ENCODE measurements around the gene KLHL7. TPM values are rescaled to one million over a fixed set of nuclear protein-coding genes. Genes with fewer than 3 reads are reported as not detected.

The KLHL7 gene
- total RNA-seq, 1 experiment from 2014 or later: 35.2 TPM

DNA sequence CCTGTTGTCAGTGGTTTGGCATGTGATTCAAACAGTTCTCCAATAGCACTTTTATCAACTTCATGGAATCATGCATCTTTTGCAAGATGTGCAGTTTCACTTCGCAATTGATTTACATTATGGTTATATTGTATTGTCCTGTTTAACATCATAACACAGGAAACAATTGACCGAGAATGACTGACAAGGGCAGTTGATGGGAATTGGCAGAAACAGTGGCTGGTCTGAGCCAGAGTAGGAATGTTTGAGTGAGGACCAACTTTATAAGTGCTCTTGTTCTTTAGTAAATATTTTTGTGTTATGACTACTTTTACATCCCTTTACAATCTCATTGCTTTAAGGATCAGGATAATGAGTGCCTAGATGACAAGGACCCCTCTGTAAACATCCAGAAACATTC, 2.2 kb downstream of the KLHL7 start:
- H3K27ac Mint-ChIP-seq (ENCODE audit: unreplicated experiment): no peak overlapping the region

GRCh38 chr7:23108995-23109394, 3.4 kb downstream of the KLHL7 start:
- H3K9me3 Mint-ChIP-seq (ENCODE audit: low read depth, unreplicated experiment): no peaks in the 10 kb centered on the region
- no peak overlapping the region for H3K27ac Mint-ChIP-seq (ENCODE audit: unreplicated experiment)
- intact Hi-C loops (cut with micrococcal nuclease; ENCODE audit: unreplicated experiment): no loop called here
- no peak overlapping the region for H3K4me3 Mint-ChIP-seq (ENCODE audit: low read depth, unreplicated experiment)
- CTCF ChIA-PET: no interaction called here
- BruUV-seq (replicated peaks): no TSS peak
- TF ChIP-seq, protein P1, sequence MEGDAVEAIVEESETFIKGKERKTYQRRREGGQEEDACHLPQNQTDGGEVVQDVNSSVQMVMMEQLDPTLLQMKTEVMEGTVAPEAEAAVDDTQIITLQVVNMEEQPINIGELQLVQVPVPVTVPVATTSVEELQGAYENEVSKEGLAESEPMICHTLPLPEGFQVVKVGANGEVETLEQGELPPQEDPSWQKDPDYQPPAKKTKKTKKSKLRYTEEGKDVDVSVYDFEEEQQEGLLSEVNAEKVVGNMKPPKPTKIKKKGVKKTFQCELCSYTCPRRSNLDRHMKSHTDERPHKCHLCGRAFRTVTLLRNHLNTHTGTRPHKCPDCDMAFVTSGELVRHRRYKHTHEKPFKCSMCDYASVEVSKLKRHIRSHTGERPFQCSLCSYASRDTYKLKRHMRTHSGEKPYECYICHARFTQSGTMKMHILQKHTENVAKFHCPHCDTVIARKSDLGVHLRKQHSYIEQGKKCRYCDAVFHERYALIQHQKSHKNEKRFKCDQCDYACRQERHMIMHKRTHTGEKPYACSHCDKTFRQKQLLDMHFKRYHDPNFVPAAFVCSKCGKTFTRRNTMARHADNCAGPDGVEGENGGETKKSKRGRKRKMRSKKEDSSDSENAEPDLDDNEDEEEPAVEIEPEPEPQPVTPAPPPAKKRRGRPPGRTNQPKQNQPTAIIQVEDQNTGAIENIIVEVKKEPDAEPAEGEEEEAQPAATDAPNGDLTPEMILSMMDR (IDR thresholded peaks at IDR 0.05; ENCODE audit: unreplicated experiment): no peak
- H3K27me3 Mint-ChIP-seq (ENCODE audit: unreplicated experiment): no peaks in the 10 kb centered on the region
- H3K36me3 Mint-ChIP-seq (ENCODE audit: insufficient read depth, unreplicated experiment): peaks cover 24% of the 10 kb centered on the region
- no peak for DNase-seq
- peaks cover 12% of the 10 kb centered on the region for H3K4me1 Mint-ChIP-seq (ENCODE audit: low read depth, unreplicated experiment)

More for the DNA sequence above, 2.2 kb downstream of the KLHL7 start:
- intact Hi-C loops (cut with micrococcal nuclease; ENCODE audit: unreplicated experiment): no loop called here
- CTCF ChIA-PET: interaction anchor here (1.9 to 3.0 kb wide), 2 partner anchors 11 to 22 kb away, joined by 9 to 25 read pairs; no protein-coding TSS in a partner anchor
- peaks cover 24% of the 10 kb centered on the region for H3K36me3 Mint-ChIP-seq (ENCODE audit: insufficient read depth, unreplicated experiment)
- no peak for DNase-seq
- H3K4me1 Mint-ChIP-seq (ENCODE audit: low read depth, unreplicated experiment): peaks cover 12% of the 10 kb centered on the region
- H3K4me3 Mint-ChIP-seq (ENCODE audit: low read depth, unreplicated experiment): peak overlapping the region; percentile 99
- no peaks in the 10 kb centered on the region for H3K9me3 Mint-ChIP-seq (ENCODE audit: low read depth, unreplicated experiment)
- no TSS peak for BruUV-seq (replicated peaks)
- TF ChIP-seq, protein P1 (IDR thresholded peaks at IDR 0.05; ENCODE audit: unreplicated experiment): no peak
- H3K27me3 Mint-ChIP-seq (ENCODE audit: unreplicated experiment): no peaks in the 10 kb centered on the region

GRCh38 chr7:23109470-23109869, 3.9 kb downstream of the KLHL7 start:
- peaks cover 24% of the 10 kb centered on the region for H3K36me3 Mint-ChIP-seq (ENCODE audit: insufficient read depth, unreplicated experiment)
- no peak overlapping the region for H3K27ac Mint-ChIP-seq (ENCODE audit: unreplicated experiment)
- H3K27me3 Mint-ChIP-seq (ENCODE audit: unreplicated experiment): no peaks in the 10 kb centered on the region
- CTCF ChIA-PET: no interaction called here
- intact Hi-C loops (cut with micrococcal nuclease; ENCODE audit: unreplicated experiment): no loop called here
- BruUV-seq (replicated peaks): no TSS peak
- TF ChIP-seq, protein P1 (IDR thresholded peaks at IDR 0.05; ENCODE audit: unreplicated experiment): no peak
- H3K9me3 Mint-ChIP-seq (ENCODE audit: low read depth, unreplicated experiment): no peaks in the 10 kb centered on the region
- no peak overlapping the region for H3K4me3 Mint-ChIP-seq (ENCODE audit: low read depth, unreplicated experiment)
- no peak for DNase-seq
- H3K4me1 Mint-ChIP-seq (ENCODE audit: low read depth, unreplicated experiment): peaks cover 12% of the 10 kb centered on the region

DNA sequence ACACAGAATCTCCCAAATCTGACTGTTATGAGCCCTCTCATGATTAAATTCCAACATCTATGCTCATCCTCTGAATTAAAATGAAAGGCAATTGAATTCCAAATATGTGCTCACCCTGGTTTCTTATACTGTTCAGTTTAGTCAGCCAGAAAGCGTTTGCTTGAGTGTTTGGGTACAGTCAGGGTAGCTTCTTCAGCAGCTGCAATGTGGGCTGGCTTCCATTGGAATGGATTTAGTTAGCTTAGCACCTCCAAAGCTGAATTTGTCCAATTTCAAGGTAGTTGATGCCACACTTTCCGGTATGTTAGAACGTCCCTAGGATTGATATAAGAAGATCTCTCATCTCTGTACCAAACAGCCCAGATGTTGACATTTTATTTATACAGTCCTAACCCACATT, 9.3 kb downstream of the KLHL7 start:
- H3K4me1 Mint-ChIP-seq (ENCODE audit: low read depth, unreplicated experiment): no peaks in the 10 kb centered on the region
- no peaks in the 10 kb centered on the region for H3K36me3 Mint-ChIP-seq (ENCODE audit: insufficient read depth, unreplicated experiment)
- H3K9me3 Mint-ChIP-seq (ENCODE audit: low read depth, unreplicated experiment): no peaks in the 10 kb centered on the region
- BruUV-seq (replicated peaks): no TSS peak
- TF ChIP-seq, protein P1 (IDR thresholded peaks at IDR 0.05; ENCODE audit: unreplicated experiment): no peak
- no peak overlapping the region for H3K27ac Mint-ChIP-seq (ENCODE audit: unreplicated experiment)
- no peak for DNase-seq
- no peaks in the 10 kb centered on the region for H3K27me3 Mint-ChIP-seq (ENCODE audit: unreplicated experiment)
- no peak overlapping the region for H3K4me3 Mint-ChIP-seq (ENCODE audit: low read depth, unreplicated experiment)
- CTCF ChIA-PET: interaction anchor here (1.7 kb wide), 1 partner anchor 9 kb away, joined by 5 read pairs; the partner anchor contains the start of gene KLHL7
- intact Hi-C loops (cut with micrococcal nuclease; ENCODE audit: unreplicated experiment): no loop called here
